GM12864 (cell line): ENCODE measurements around the gene MICU1.

Source experiments
- DNase-seq: peaks from one replicate; pipeline ENCODE4 v3.0.0-alpha.2; 2011; ENCODE audit warnings: low read depth
- H3K4me3 ChIP-seq: 2 replicates; pipeline ENCODE4 v1.5.1; 2011; ENCODE audit warnings: mild to moderate bottlenecking, low read depth, low read length, control low read depth
- TF ChIP-seq, protein P1 (sequence below): IDR thresholded peaks from 2 replicates; pipeline ENCODE4 v1.5.1; 2011; ENCODE audit warnings: low read depth, mild to moderate bottlenecking, moderate library complexity, low read length, control low read depth, inconsistent platforms; ENCODE audit errors: missing control alignments

Gene MICU1

GRCh38 chr10:72337039-72337629, 288.7 kb downstream of the MICU1 start:
- H3K4me3 ChIP-seq, result no peak overlapping the region
- TF ChIP-seq, protein P1, sequence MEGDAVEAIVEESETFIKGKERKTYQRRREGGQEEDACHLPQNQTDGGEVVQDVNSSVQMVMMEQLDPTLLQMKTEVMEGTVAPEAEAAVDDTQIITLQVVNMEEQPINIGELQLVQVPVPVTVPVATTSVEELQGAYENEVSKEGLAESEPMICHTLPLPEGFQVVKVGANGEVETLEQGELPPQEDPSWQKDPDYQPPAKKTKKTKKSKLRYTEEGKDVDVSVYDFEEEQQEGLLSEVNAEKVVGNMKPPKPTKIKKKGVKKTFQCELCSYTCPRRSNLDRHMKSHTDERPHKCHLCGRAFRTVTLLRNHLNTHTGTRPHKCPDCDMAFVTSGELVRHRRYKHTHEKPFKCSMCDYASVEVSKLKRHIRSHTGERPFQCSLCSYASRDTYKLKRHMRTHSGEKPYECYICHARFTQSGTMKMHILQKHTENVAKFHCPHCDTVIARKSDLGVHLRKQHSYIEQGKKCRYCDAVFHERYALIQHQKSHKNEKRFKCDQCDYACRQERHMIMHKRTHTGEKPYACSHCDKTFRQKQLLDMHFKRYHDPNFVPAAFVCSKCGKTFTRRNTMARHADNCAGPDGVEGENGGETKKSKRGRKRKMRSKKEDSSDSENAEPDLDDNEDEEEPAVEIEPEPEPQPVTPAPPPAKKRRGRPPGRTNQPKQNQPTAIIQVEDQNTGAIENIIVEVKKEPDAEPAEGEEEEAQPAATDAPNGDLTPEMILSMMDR, result peak; percentile 97
- no peak for DNase-seq

DNA sequence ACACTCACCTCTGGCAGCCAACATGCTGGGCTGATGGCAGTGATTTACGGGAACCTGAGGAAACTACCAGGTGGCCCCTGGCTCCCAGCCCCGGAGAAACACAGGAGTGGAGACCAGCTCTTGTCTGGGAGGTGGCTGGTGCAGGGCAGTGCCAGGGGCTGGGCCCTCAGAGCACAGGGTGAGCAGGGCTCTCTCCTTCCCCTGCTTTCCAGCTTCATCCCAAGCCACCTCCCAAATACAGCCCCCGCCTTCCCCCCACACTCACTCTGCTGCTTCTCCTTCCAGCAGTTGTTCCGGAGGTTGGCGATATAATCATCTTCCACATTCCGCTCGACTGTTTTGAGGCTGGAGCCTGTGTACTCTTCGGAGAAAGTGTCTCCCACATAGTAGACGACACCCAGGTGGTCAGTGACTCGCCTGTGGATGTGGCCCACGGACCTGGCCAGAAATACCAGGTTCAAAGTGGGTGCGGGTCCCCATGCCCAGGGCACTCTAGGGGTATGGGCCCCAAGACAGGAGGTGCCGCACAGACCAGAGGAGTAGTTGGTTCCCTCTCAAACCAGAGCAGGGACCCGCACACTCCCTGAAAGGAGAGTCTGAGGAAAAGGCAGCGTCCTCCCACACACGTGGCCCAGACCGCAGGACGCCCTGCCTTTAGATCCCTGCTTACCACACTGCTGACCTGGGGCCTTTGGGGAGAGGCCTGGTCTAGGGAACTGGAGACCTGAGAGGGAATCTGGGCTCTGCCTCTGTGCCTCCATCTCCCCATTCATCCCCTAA, 289.4 kb downstream of the MICU1 start:
- no peak overlapping the region for H3K4me3 ChIP-seq
- TF ChIP-seq, protein P1, result no peak
- no peak for DNase-seq

- peak overlapping the region; percentile 18 for H3K4me3 ChIP-seq
- TF ChIP-seq, protein P1, result peak; percentile 38
- peak; percentile 52 for DNase-seq
These were observed 290.3 kb downstream of the MICU1 start for GRCh38 chr10:72335394-72336258.

DNA sequence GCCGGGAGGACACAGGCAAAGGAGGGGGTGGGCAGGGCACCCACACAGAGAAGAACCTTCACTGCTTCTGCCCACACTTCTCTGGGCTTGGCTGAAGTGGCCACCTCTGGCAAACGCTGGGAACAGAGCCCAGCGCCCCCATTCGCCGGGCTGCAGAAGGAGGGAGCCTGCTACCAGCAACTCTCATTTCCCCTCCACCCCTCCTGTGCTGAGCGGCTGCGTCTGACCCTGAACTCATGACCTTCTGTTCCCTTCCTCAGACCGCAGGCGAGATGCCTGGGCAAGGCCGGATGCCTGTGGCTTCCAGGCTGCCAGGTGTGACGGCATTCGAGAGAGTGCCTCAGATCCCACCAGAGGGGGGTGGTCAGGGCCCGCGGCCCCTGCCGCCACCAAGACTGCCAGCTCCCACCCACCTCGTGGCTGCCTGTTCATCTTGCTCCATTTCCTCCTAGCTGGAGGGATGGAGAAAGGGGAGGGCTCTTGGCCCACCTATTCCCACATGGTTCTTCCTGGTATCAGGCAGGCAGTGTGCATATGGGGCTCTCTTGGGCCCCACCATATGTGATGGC, 291.0 kb downstream of the MICU1 start:
- H3K4me3 ChIP-seq, result peak overlapping the region; percentile 18
- TF ChIP-seq, protein P1, result peak; percentile 37

DNA sequence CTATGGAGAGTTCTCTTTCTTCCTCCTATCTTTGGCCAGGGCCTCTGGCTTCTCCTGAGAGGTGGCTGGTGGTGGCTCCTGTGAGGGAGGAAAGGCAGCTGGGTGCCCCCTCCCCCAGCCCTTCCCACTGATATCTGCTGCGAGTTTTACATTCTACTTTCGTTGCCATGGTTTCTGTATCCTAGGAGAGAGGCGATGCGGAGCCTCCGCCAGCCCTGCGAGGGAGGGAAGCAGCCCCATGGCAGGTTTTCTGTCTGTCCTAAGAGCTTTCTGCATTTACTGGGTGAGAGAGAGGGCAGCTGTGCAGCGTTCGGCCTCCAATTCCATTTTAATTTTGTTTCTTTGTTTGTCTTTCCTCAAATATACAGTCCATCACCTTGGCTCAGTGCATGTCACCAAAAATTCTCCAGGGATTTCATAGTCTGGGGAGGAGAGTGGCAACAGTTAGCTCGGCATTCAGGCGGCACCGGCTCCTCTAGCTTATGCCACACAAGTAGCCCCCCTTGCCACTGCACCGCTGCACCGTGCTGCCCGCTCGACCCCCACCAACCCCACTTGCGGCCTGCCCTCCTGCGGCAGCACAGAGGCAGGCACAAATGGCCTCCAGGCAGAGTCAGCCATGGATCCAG, 291.6 kb downstream of the MICU1 start:
- no peak for DNase-seq
- TF ChIP-seq, protein P1, result no peak
- H3K4me3 ChIP-seq, result no peak overlapping the region; the same call in 1 of the 2 replicates

More for the DNA sequence above, 291.0 kb downstream of the MICU1 start:
- peak; percentile 91 for DNase-seq
